Muscle layer of duodenum (tissue), 2 donors: ENCODE data around the gene ZSWIM6.

Experiments used
- H3K27ac ChIP-seq: one replicate; pipeline ENCODE4 v1.7.0; 2013; ENCODE audit warnings: mild to moderate bottlenecking, low read length
- H3K27me3 ChIP-seq: one replicate; pipeline ENCODE4 v1.7.0; 2013; ENCODE audit warnings: low read depth, mild to moderate bottlenecking, control low read depth, low read length
- H3K36me3 ChIP-seq, 2 donors: one replicate each; pipeline ENCODE4 v1.7.0; 2013; ENCODE audit warnings: low read length in 2 of 2, control low read depth in 1 of 2, mild to moderate bottlenecking in 1 of 2; ENCODE audit not compliant: insufficient read depth in 2 of 2, control insufficient read depth in 1 of 2
- H3K4me1 ChIP-seq, 2 donors: one replicate each; pipeline ENCODE4 v1.7.0; 2013; ENCODE audit warnings: low read length in 2 of 2, mild to moderate bottlenecking in 2 of 2, control low read depth in 1 of 2, moderate library complexity in 1 of 2; ENCODE audit not compliant: insufficient read depth in 2 of 2, control insufficient read depth in 1 of 2
- H3K4me3 ChIP-seq, 2 donors: one replicate each; pipeline ENCODE4 v1.7.0; 2013; ENCODE audit warnings: low read length in 2 of 2, low read depth in 1 of 2, mild to moderate bottlenecking in 1 of 2
- H3K9me3 ChIP-seq, 2 donors: one replicate each; pipeline ENCODE4 v1.7.0; 2013; ENCODE audit warnings: low read length in 2 of 2, control low read depth in 1 of 2, mild to moderate bottlenecking in 1 of 2; ENCODE audit not compliant: control insufficient read depth in 1 of 2
- donor health status: healthy.

The ZSWIM6 gene

DNA sequence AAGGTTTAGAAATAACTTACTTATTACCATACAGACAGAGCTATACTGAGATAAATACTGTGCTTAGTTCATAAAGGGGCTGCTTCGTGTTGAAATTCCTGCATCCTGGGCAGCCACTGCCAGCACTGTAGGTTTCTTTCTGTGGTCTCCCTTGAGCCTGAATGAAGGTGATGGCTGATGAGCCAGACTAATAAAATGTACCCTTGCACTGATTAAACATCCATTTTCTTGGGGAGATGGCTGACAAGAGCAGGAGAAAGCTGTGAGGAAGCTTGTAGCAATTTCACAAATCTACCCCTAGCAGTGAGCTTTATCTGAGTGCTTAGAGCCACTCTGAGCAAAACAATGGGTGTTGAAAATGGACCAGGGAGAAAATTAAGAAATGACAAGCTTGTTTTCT, 23.3 kb upstream of the ZSWIM6 start:
- H3K27me3 ChIP-seq, result no peaks in the 10 kb centered on the region
- H3K27ac ChIP-seq, result no peak overlapping the region
- no peaks in the 10 kb centered on the region for H3K36me3 ChIP-seq
- H3K4me1 ChIP-seq, result peaks cover 0 to under 1% of the 10 kb centered on the region in 2 donors
- no peaks in the 10 kb centered on the region for H3K9me3 ChIP-seq
- no peak overlapping the region for H3K4me3 ChIP-seq

DNA sequence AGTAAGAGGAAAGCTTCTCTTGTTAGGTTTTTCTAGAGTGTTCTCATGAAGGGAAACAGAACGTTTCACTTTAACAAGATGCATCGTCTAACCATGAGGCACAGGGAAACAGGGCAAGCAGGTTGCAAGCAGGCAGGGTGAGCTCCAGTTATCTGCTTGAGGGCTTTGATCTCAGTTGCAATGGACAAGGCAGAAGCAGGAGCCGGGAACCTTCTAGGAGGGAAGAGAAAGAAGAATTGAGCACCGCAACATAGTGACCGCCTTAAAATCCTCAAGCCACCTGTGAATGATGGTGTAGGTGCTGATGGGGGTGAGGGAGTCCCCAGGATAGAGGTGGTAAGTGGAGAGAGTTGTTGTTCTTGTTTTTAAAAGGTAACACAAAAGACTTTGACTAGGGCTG, 22.9 kb upstream of the ZSWIM6 start:
- peaks cover 1 to 4% of the 10 kb centered on the region in 2 donors for H3K4me1 ChIP-seq
- no peaks in the 10 kb centered on the region for H3K27me3 ChIP-seq
- H3K9me3 ChIP-seq, result no peaks in the 10 kb centered on the region
- no peaks in the 10 kb centered on the region for H3K36me3 ChIP-seq
- H3K27ac ChIP-seq, result no peak overlapping the region
- no peak overlapping the region for H3K4me3 ChIP-seq

DNA sequence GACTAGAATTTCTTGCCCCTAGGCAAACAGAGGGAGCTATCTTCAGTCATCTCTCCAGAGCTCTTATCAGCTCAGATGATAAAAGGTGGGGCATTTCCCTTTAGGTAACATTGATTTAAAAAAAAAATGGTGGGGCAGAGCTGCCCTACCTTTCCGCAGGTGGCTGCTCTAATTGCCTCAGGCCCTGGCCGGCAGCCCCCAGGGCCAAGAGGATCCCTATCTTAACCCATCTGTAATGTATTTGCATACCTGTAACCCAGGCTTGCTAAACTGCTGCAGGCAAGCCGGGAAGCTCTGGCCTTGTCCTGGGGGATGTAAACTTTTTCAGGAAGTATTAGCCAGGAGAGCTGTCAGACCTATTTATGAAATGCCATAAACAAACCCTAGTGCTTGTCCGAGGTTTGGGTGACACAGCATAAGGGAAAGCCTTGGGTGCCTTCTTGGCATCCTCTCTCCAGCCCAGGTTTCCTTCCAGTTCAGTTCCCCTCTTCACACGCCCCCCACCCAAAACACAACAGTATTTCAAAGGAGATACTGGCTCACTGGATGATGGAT, 20.9 kb upstream of the ZSWIM6 start:
- Histone ChIP-seq H3K9me3 (no peaks in the 10 kb centered on the region), H3K27me3 (no peaks in the 10 kb centered on the region), H3K27ac (no peak overlapping the region), H3K4me1 (peaks cover 6 to 7% of the 10 kb centered on the region in 2 donors), H3K36me3 (no peaks in the 10 kb centered on the region), H3K4me3 (no peak overlapping the region)

DNA sequence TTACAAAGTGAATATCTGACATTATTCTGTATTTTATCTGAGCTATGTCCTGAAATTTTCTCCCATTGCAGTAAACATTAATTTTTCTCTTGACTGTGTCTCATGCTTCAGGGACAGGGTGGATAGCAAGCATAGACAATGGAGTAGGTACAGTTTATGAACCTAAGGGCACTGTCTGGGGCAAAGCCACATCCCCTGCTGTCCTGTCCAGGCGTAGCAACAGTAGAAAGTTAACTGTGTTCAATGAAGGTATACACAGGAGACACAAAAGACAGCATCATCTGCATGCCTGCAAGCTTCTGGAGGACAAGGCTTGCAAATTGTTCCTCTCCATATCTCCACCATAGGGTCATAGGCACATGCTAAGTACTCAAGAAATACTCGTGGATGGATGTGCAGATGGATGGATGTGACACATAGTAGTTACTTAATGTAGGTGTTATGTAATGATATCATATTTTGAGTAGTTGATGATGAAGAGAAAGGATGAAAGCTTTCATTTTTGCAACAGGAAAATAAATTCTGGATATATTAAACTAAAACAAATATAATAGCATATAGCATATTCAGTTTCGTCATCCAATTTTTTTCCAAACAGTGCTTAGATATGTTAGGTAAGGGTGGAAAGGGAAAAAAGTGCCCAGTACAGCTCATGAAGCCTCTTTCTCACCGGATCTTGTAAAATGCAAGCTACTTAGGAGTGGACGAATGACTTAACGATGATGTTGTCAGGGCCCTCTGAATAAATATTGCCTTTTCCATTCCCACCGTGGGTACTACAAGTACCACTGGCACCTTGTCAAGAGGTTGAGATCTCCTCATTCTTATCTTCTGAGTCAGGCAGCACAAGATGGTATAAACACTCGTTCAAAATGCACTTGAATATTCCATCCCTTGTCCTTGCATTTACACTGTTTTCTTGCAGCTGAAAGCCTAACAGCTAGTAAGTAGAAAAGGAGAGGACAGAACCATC, 19.9 kb upstream of the ZSWIM6 start:
- H3K4me1 ChIP-seq, result peaks cover 6 to 7% of the 10 kb centered on the region in 2 donors
- H3K27me3 ChIP-seq, result no peaks in the 10 kb centered on the region
- no peaks in the 10 kb centered on the region for H3K36me3 ChIP-seq
- no peaks in the 10 kb centered on the region for H3K9me3 ChIP-seq
- H3K27ac ChIP-seq, result peak overlapping the region; percentile 2
- no peak overlapping the region for H3K4me3 ChIP-seq

DNA sequence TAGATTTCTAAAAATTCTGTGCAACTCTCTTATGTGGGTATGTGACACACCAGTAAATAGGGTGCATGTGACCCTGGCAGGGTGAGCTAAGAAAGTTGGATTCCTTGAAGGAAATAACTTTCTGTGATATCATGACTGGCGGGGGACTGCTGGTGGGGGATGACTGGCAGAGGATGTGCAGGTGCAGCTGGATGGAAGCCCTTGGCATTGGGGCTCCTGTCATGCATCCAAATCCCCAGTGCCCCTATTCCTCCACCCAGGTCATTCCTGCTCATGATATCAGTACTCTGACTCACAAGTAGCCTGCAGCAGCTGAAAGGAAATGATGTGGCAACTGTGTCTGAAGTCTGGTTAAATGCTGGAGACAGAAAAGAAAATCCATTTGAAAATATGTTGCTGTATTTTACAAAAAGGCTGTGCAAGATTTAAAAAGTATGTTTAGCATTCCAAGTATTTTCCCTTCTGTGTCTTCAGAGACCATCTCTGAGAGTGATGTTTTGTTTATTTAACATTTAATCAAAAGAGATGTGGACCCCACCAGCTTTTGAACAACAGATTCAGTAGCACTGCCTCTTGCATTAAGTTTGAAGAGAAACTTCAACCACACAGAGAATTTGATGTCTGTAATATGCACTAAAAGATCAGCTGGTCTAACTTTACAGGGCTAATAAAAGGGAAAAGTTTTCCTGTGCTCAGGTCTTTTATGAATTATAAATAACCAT, 17.9 kb upstream of the ZSWIM6 start:
- no peak overlapping the region for H3K4me3 ChIP-seq
- H3K9me3 ChIP-seq, result no peaks in the 10 kb centered on the region
- H3K36me3 ChIP-seq, result no peaks in the 10 kb centered on the region
- no peaks in the 10 kb centered on the region for H3K27me3 ChIP-seq
- no peak overlapping the region for H3K27ac ChIP-seq
- H3K4me1 ChIP-seq, result peaks cover 8 to 15% of the 10 kb centered on the region in 2 donors

DNA sequence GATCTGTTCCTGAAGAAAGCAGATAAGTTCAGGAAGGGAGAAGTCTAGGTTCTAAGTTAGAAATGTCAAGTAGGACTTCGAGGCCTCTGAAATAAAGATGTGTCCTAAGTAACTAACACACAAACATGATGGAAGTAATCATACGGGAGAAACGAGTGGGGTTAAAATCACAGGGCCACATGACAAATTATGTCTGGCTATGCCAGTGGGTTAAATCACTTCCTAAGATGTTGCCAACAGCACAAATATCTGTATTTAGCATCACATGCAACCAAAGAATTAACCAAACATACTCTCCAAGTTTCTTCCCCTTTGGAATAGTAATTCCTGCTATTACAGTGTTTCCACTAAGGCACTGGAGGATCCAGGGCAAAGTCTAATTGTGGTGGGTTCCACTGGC, 13.7 kb upstream of the ZSWIM6 start:
- peaks cover 19 to 26% of the 10 kb centered on the region in 2 donors for H3K4me1 ChIP-seq
- no peaks in the 10 kb centered on the region for H3K9me3 ChIP-seq
- H3K4me3 ChIP-seq, result no peak overlapping the region
- H3K36me3 ChIP-seq, result no peaks in the 10 kb centered on the region
- no peaks in the 10 kb centered on the region for H3K27me3 ChIP-seq
- no peak overlapping the region for H3K27ac ChIP-seq

DNA sequence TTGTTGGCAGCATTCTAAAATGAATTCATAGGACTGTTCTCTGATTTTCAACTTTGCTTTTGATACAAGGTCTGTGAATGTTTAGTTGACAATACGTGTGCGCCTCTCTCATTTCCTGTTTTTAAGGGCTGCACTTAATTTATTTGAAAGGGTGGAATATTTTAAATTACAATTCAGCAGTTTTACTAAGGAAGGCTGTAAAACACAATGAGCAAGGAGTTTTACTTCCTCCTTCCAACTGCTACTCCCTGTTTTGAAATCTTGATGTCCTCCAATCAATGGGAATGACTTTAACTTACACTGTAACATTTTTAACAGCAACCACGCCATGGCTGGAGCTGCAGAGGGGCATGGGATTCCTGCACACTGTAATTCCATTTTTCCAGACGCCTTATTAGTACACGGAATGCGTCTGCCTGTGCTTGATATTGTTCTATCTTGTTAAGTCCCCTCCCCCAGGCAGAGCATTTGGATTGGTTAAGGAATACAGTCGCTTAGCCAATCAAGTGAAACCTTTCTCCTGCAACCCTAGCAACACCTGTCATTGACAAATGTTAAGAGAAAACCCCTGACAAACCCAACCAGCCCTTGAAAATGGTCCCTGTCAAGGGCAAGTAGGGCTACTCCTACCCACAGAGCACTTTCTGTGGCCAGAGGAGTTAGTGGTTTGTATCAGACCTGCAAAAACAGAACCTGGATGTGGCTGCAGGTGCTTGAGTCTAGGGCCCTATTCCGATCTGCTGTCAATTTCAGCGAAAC, 12.5 kb upstream of the ZSWIM6 start:
- Histone ChIP-seq H3K27me3 (no peaks in the 10 kb centered on the region), H3K4me3 (peak overlapping the region in 1 of 2 donors; percentile 26), H3K27ac (no peak overlapping the region), H3K4me1 (peaks cover 15 to 24% of the 10 kb centered on the region in 2 donors), H3K36me3 (no peaks in the 10 kb centered on the region), H3K9me3 (no peaks in the 10 kb centered on the region)

DNA sequence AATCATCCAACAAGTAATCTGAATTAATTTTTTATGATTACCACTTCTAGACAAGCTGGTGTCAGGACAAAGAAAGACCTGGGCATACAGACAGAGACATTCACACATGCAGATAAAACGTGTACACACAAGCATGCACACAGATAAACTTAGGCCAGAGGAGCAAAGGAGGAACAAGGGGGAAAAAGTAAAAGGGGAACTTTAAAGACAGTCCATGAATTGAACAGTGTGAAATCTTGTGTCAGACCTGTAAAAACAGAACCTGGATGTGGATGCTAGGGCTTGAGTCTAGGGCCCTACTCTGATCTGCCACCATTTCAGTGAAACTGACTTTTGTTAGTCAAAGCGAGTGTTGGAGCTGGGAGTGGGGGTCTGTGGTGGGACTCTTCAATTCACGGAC, 11.2 kb upstream of the ZSWIM6 start:
- no peaks in the 10 kb centered on the region for H3K27me3 ChIP-seq

DNA sequence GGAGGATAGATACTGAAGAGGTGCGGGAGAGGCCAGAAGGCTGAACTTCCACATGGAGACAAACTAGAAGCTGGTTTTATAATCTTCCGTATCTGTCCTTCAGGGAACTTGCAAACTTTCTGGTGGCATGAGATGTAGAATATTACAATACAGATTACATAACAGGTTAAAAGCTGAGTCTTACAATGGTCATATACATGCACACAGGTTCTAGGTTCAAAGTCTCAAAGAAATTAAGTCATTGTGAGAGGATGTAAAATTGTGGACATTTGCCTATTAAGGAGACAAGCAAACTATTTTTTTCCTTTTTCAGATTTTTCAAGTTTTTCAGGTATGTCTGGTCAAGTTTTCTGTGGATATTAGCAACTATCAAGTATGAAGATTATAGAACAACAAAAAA, 10.4 kb upstream of the ZSWIM6 start:
- no peaks in the 10 kb centered on the region for H3K27me3 ChIP-seq
- no peaks in the 10 kb centered on the region for H3K9me3 ChIP-seq
- no peak overlapping the region for H3K27ac ChIP-seq
- no peaks in the 10 kb centered on the region for H3K36me3 ChIP-seq
- peaks cover 15 to 24% of the 10 kb centered on the region in 2 donors for H3K4me1 ChIP-seq
- no peak overlapping the region for H3K4me3 ChIP-seq

More for the DNA sequence above, 11.2 kb upstream of the ZSWIM6 start:
- no peak overlapping the region for H3K4me3 ChIP-seq
- no peak overlapping the region for H3K27ac ChIP-seq
- no peaks in the 10 kb centered on the region for H3K9me3 ChIP-seq
- peaks cover 15 to 24% of the 10 kb centered on the region in 2 donors for H3K4me1 ChIP-seq
- H3K36me3 ChIP-seq, result no peaks in the 10 kb centered on the region

DNA sequence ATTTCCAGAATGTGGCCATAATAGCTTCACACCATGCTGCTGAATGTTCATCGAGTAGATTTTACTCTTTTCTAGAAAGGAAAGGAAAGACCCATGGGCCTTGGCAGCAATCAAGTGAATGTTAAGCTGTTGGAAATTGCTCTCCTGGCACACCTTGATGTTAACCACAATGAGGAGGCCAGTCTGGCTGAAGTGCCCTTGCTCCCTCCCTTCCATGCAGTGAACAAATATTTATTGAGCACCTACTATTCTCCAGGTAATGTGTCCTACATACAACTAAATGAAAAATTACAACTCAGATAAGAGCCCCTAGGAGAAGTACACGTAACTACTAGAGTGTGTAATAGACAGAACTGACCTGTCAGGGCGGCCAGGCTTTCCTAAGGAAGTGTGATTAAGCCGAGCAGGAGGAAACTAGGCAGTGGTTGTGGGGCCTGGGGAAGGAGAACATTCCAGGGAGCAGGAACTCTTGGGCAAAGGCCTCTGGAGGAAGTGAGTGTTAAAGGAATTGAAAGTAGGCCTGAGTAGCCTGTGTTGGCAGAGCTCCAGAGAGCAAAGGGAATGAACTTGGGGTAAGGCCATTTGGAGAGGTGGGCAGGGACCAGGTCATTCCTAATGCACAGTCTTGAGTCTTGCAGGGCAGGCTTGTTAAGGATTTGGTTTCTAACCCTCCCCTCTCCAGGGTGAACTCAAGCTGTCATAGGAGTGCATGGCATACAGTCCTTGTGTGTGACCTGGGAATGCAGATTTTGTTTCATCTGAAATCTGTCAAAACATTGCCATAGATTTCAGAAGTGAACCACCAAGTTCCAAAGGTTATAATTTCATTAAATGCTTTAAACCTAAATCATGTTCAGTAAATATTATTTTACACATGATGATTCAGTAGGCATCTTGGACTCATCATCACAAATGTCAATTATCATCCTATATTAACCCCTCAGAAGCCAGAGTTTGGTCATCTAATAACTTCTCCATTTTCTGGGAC, 9.0 kb upstream of the ZSWIM6 start:
- Histone ChIP-seq H3K4me1 (peaks cover 15 to 24% of the 10 kb centered on the region in 2 donors), H3K36me3 (no peaks in the 10 kb centered on the region), H3K4me3 (no peak overlapping the region), H3K9me3 (no peaks in the 10 kb centered on the region), H3K27ac (peak overlapping the region; percentile 3), H3K27me3 (no peaks in the 10 kb centered on the region)
